NT2/D1 (cell line): ENCODE data around the gene ZMPSTE24.

Experiments
- SUZ12 ChIP-seq: IDR thresholded peaks from 2 replicates; pipeline ENCODE4 v1.6.1; 2011; ENCODE audit not compliant: insufficient read length, insufficient read depth; ENCODE audit errors: extremely low read depth
- YY1 ChIP-seq: IDR thresholded peaks from 2 replicates; pipeline ENCODE4 v1.6.1; 2011; ENCODE audit not compliant: insufficient read length, insufficient read depth
- ZNF274 ChIP-seq: IDR thresholded peaks from 2 replicates; pipeline ENCODE4 v1.6.1; 2011; ENCODE audit warnings: mild to moderate bottlenecking, low read depth, low read length

- TF ChIP-seq YY1 (no peak), SUZ12 (no peak), ZNF274 (no peak)
Observed at GRCh38 chr1:40314721-40315238, 56.7 kb downstream of the ZMPSTE24 start.
